Mucosa of descending colon (tissue), 3 donors: Measurements from ENCODE around the gene FERMT3. TPM values are rescaled to one million over a fixed set of nuclear protein-coding genes. Genes with fewer than 3 reads are reported as not detected.

Experiments
- ATAC-seq: fragments of 200-7000 bp; cut with Tn5 transposase; one replicate; pipeline ENCODE4 v1.9.1; 2020; ENCODE audit warnings: mild to moderate bottlenecking, moderate library complexity
- DNase-seq, 3 donors: peaks; one replicate each; pipeline ENCODE4 v3.0.0-alpha.2; 2020
- H3K36me3 ChIP-seq: fragments of 200-600 bp; one replicate; pipeline ENCODE4 v1.8.0; 2021; ENCODE audit warnings: low read depth, mild to moderate bottlenecking
- H3K4me1 ChIP-seq: fragments of 200-600 bp; one replicate; pipeline ENCODE4 v1.8.0; 2021; ENCODE audit warnings: low read depth, mild to moderate bottlenecking
- H3K4me3 ChIP-seq: fragments of 200-600 bp; one replicate; pipeline ENCODE4 v1.8.0; 2021; ENCODE audit warnings: mild to moderate bottlenecking
- H3K9me3 ChIP-seq: fragments of 200-600 bp; one replicate; pipeline ENCODE4 v1.8.0; 2021; ENCODE audit warnings: mild to moderate bottlenecking
- CTCF ChIP-seq: fragments of 200-600 bp; IDR thresholded peaks from one replicate; pipeline ENCODE4 v1.8.0; 2022; ENCODE audit warnings: antibody characterized with exemption, mild to moderate bottlenecking
- intact Hi-C, 2 donors: fragments of 100-400 bp; cut with DNase I in 1 of 2; cut with micrococcal nuclease in 1 of 2; formaldehyde crosslinking; loops; one replicate each; pipeline versions ENCODE4 v1.11.0 to v1.11.1; 2022; cut with DNase I, micrococcal nuclease
- total RNA-seq, 3 donors: library from RNA; stranded (reverse); fragmentation: NEBNext Ultra II Directional in 2 of 3; extraction: Animal tissue kit (Norgen Biotek cat#: 25700) in 2 of 3; gene quantifications; one replicate each; pipeline versions ENCODE4 v1.2.1 to v1.2.4, GENCODE V29; 2021 to 2023
- donor health status: DM: no; HTN: no; CAD: no; lungs with moderate emphysema.
- donor health status: DM: no; HTN: no; CAD: no.
- donor health status: DM: no; HTN: yes; CAD: no.

FERMT3 gene
- total RNA-seq, 3 donors from 2014 or later: 19.7 to 32.7 (median 26.4) TPM

GRCh38 chr11:64254326-64254725, 47.8 kb downstream of the FERMT3 start:
- intact Hi-C loops: no loop called here
- peaks cover 16% of the 10 kb centered on the region for H3K4me1 ChIP-seq
- TF ChIP-seq CTCF: no peak
- H3K4me3 ChIP-seq: no peak overlapping the region
- ATAC-seq (no peak), DNase-seq (no peak)
- H3K36me3 ChIP-seq: peaks cover 3% of the 10 kb centered on the region
- no peaks in the 10 kb centered on the region for H3K9me3 ChIP-seq

GRCh38 chr11:64255135-64256128, 48.9 kb downstream of the FERMT3 start:
- H3K36me3 ChIP-seq: peaks cover 3% of the 10 kb centered on the region
- peaks cover 14% of the 10 kb centered on the region for H3K4me1 ChIP-seq
- no peak for DNase-seq
- no peaks in the 10 kb centered on the region for H3K9me3 ChIP-seq
- intact Hi-C loops: no loop called here
- no peak overlapping the region for H3K4me3 ChIP-seq
- no peak for ATAC-seq
- no peak for TF ChIP-seq CTCF

GRCh38 chr11:64256300-64256699, 49.8 kb downstream of the FERMT3 start:
- Histone ChIP-seq H3K4me1 (peaks cover 8% of the 10 kb centered on the region), H3K4me3 (no peak overlapping the region), H3K9me3 (no peaks in the 10 kb centered on the region), H3K36me3 (peaks cover 3% of the 10 kb centered on the region)
- DNase-seq (no peak), ATAC-seq (no peak)
- TF ChIP-seq CTCF: no peak
- intact Hi-C loops: no loop called here

- Histone ChIP-seq H3K4me1 (no peaks in the 10 kb centered on the region), H3K9me3 (no peaks in the 10 kb centered on the region), H3K36me3 (peaks cover 3% of the 10 kb centered on the region), H3K4me3 (no peak overlapping the region)
- intact Hi-C loops: no loop called here
- ATAC-seq: no peak
- DNase-seq: no peak
- no peak for TF ChIP-seq CTCF
These were observed 51.8 kb downstream of the FERMT3 start for GRCh38 chr11:64258356-64258755.

GRCh38 chr11:64258946-64259532, 52.5 kb downstream of the FERMT3 start:
- TF ChIP-seq CTCF: no peak
- ATAC-seq (no peak), DNase-seq (no peak)
- no peak overlapping the region for H3K4me3 ChIP-seq
- peaks cover 3% of the 10 kb centered on the region for H3K36me3 ChIP-seq
- no peaks in the 10 kb centered on the region for H3K4me1 ChIP-seq
- no peaks in the 10 kb centered on the region for H3K9me3 ChIP-seq
- intact Hi-C loops: no loop called here
